ENCODE results near the gene NF1. TPM values are rescaled to one million over a fixed set of nuclear protein-coding genes. Genes with fewer than 3 reads are reported as not detected.

The NF1 gene
- total RNA-seq, 1 experiment from 2014 or later: 35.4 TPM

GRCh38 chr17:31391496-31391949, 296.7 kb downstream of the NF1 start, which contains the start of gene RAB11FIP4:
RAB11FIP4 (plus strand) TSS chr17:31391675; CDS start chr17:31391853, 178 bp downstream.
- TF ChIP-seq NFE2L1 (CRISPR knock-in tag; IDR thresholded peaks at IDR 0.05) (no peak), NFYB (CRISPR knock-in tag; conservative IDR thresholded peaks at IDR 0.05; ENCODE audit: low read depth) (no peak), MXD4 (CRISPR knock-in tag; IDR thresholded peaks at IDR 0.05; ENCODE audit: borderline replicate concordance) (no peak), RORB (CRISPR knock-in tag; IDR thresholded peaks at IDR 0.05) (no peak), MYBL2 (CRISPR knock-in tag; IDR thresholded peaks at IDR 0.05) (no peak), ZNF416 (CRISPR knock-in tag; IDR thresholded peaks at IDR 0.05) (no peak), FOXP1 (CRISPR knock-in tag; IDR thresholded peaks at IDR 0.05; ENCODE audit: borderline replicate concordance) (no peak), GABPB1 (CRISPR knock-in tag; IDR thresholded peaks at IDR 0.05) (no peak), ZNF512 (CRISPR knock-in tag; IDR thresholded peaks at IDR 0.05; ENCODE audit: borderline replicate concordance) (no peak), FOXK1 (CRISPR knock-in tag; IDR thresholded peaks at IDR 0.05) (no peak)
- TF ChIP-seq, protein P1, sequence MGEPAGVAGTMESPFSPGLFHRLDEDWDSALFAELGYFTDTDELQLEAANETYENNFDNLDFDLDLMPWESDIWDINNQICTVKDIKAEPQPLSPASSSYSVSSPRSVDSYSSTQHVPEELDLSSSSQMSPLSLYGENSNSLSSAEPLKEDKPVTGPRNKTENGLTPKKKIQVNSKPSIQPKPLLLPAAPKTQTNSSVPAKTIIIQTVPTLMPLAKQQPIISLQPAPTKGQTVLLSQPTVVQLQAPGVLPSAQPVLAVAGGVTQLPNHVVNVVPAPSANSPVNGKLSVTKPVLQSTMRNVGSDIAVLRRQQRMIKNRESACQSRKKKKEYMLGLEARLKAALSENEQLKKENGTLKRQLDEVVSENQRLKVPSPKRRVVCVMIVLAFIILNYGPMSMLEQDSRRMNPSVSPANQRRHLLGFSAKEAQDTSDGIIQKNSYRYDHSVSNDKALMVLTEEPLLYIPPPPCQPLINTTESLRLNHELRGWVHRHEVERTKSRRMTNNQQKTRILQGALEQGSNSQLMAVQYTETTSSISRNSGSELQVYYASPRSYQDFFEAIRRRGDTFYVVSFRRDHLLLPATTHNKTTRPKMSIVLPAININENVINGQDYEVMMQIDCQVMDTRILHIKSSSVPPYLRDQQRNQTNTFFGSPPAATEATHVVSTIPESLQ (CRISPR knock-in tag; IDR thresholded peaks at IDR 0.05): no peak
- TF ChIP-seq, protein P2, sequence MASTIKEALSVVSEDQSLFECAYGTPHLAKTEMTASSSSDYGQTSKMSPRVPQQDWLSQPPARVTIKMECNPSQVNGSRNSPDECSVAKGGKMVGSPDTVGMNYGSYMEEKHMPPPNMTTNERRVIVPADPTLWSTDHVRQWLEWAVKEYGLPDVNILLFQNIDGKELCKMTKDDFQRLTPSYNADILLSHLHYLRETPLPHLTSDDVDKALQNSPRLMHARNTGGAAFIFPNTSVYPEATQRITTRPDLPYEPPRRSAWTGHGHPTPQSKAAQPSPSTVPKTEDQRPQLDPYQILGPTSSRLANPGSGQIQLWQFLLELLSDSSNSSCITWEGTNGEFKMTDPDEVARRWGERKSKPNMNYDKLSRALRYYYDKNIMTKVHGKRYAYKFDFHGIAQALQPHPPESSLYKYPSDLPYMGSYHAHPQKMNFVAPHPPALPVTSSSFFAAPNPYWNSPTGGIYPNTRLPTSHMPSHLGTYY (CRISPR knock-in tag; IDR thresholded peaks at IDR 0.05): no peak
- TF ChIP-seq, protein P3, sequence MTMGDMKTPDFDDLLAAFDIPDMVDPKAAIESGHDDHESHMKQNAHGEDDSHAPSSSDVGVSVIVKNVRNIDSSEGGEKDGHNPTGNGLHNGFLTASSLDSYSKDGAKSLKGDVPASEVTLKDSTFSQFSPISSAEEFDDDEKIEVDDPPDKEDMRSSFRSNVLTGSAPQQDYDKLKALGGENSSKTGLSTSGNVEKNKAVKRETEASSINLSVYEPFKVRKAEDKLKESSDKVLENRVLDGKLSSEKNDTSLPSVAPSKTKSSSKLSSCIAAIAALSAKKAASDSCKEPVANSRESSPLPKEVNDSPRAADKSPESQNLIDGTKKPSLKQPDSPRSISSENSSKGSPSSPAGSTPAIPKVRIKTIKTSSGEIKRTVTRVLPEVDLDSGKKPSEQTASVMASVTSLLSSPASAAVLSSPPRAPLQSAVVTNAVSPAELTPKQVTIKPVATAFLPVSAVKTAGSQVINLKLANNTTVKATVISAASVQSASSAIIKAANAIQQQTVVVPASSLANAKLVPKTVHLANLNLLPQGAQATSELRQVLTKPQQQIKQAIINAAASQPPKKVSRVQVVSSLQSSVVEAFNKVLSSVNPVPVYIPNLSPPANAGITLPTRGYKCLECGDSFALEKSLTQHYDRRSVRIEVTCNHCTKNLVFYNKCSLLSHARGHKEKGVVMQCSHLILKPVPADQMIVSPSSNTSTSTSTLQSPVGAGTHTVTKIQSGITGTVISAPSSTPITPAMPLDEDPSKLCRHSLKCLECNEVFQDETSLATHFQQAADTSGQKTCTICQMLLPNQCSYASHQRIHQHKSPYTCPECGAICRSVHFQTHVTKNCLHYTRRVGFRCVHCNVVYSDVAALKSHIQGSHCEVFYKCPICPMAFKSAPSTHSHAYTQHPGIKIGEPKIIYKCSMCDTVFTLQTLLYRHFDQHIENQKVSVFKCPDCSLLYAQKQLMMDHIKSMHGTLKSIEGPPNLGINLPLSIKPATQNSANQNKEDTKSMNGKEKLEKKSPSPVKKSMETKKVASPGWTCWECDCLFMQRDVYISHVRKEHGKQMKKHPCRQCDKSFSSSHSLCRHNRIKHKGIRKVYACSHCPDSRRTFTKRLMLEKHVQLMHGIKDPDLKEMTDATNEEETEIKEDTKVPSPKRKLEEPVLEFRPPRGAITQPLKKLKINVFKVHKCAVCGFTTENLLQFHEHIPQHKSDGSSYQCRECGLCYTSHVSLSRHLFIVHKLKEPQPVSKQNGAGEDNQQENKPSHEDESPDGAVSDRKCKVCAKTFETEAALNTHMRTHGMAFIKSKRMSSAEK (CRISPR knock-in tag; IDR thresholded peaks at IDR 0.05; ENCODE audit: borderline replicate concordance): no peak
- Mint-ChIP-seq H3K36me3 (no peaks in the 10 kb centered on the region), H3K4me1 (peaks cover 14% of the 10 kb centered on the region), H3K4me3 (peak within 1 kb of the TSS; percentile 76), H3K9me3 (no peaks in the 10 kb centered on the region), H3K27ac (no peak within 1 kb of the TSS), H3K27me3 (ENCODE audit: low read depth) (peaks cover 43% of the 10 kb centered on the region)
- DNase-seq (ENCODE audit: low spot score): peak; percentile 59
- ATAC-seq: peak; percentile 35
- CTCF ChIA-PET: interaction anchor here (0.7 to 3.6 kb wide), 6 partner anchors 12 to 151 kb away, joined by 3 to 42 read pairs (median 10); no protein-coding TSS in a partner anchor
- POLR2A ChIA-PET: no interaction called here

DNA sequence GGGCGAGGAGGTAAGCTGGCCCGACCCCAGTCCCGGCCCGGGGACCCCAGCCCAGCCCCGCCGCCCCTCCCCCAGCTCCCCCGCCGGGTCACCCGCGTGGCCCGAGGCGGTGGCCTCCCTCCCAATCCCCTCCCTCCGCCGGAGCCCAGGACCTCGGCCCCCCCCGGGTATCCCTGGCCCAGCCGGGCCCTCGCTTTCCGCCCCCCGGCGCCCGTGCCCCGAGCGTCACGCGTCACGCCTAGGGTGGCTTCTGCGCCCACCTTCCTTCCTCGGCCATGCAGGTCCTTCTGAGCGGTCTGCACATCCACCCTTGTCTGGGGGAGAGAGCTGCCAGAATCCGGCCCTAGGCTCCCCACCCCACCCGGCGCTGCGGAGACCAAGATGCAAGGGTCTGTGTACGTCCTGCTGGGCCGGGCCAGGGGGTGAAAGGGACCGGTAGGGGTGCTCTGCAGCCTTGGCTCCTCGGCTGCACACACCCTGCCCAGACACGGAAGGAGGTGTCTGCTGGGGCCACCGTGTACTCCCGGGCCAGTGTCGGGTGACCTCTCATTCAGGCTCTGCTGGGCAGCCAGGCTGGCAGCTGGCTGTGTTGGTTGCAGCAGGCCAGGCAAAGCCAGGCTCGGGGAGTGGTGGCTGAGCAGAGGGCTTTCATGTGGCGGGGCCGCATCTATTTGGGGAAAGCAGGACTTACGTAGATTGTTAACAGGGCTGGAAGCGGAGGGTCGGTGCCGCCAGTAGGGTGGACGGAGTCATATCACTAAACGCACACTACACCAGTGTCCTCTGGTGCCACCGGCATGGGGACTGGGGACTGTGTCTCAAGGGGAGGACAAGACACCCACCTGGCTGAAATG, 297.5 kb downstream of the NF1 start:
- Mint-ChIP-seq H3K27me3 (ENCODE audit: low read depth) (peaks cover 43% of the 10 kb centered on the region), H3K4me1 (peaks cover 14% of the 10 kb centered on the region), H3K4me3 (peak overlapping the region; percentile 64), H3K36me3 (no peaks in the 10 kb centered on the region), H3K27ac (no peak overlapping the region), H3K9me3 (no peaks in the 10 kb centered on the region)
- DNase-seq (ENCODE audit: low spot score) (no peak), ATAC-seq (no peak; the same call in 1 of the 2 replicates)
- ChIA-PET CTCF (interaction anchor here (0.7 to 3.3 kb wide), 5 partner anchors 10 to 384 kb away, joined by 3 to 42 read pairs (median 6); no protein-coding TSS in a partner anchor), POLR2A (no interaction called here)
- TF ChIP-seq SP1 (CRISPR knock-in tag; conservative IDR thresholded peaks at IDR 0.05): no peak
- no peak for TF ChIP-seq GRHL2 (CRISPR knock-in tag; IDR thresholded peaks at IDR 0.05; ENCODE audit: insufficient replicate concordance, severe bottlenecking)
- TF ChIP-seq, protein P4, sequence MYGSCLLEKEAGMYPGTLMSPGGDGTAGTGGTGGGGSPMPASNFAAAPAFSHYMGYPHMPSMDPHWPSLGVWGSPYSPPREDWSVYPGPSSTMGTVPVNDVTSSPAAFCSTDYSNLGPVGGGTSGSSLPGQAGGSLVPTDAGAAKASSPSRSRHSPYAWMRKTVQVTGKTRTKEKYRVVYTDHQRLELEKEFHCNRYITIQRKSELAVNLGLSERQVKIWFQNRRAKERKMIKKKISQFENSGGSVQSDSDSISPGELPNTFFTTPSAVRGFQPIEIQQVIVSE (CRISPR knock-in tag; IDR thresholded peaks at IDR 0.05; ENCODE audit: borderline replicate concordance): no peak
- no peak for TF ChIP-seq SOX15 (CRISPR knock-in tag; IDR thresholded peaks at IDR 0.05)
